NCI-H748 treated with DMSO at 0.1 percent for 48 hours (cell line): Measurements from ENCODE around the gene NELL1.

ENCODE experiments used
- DNase-seq: peaks from one replicate; lab custom pipeline; 2025; lab: John Stamatoyannopoulos, UW

NELL1 gene

DNA sequence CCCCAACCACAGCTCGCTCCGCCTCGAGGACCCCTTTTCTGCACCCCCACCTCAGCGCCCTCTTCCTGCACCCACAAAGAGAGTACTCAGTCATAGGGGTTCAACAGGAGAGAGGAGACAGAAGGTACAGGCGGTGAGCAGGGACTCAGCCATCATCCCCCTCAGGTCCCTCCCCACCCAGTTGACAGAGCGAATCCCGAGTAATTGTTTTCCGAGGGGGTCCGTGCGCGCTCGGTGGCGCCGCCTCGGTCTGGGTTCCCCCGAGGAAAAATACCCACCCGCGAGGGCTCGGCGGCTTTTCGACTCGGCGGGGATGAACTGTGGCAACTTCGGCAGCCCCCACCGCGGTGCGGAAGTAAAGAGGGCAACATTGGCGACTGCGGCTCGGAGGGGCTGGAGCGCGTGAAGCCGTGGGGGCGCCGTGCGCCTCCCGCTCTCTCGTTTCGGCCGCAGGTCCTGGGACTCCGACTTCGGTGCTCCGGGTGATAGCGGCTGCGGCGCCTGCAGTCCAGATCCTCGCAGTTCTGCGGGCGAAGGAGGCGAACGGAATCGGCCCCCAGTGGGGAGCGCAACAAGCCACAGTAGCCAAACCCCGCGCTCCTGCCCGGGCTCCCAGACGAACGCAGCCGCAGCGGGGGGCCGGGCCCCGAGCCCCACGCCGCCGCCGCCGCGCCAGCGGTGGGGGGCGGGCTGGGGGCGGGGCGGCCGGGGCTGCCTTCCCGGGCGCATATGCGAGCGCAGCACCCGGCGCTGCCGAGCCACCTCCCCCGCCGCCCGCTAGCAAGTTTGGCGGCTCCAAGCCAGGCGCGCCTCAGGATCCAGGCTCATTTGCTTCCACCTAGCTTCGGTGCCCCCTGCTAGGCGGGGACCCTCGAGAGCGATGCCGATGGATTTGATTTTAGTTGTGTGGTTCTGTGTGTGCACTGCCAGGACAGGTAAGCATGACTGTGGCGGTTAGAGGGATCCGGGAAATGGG, at the start of gene NELL1:
Gene NELL1 (plus strand): TSS at position 743 of the 976 bp plus-strand sequence.
- peak; percentile 32 for DNase-seq

DNA sequence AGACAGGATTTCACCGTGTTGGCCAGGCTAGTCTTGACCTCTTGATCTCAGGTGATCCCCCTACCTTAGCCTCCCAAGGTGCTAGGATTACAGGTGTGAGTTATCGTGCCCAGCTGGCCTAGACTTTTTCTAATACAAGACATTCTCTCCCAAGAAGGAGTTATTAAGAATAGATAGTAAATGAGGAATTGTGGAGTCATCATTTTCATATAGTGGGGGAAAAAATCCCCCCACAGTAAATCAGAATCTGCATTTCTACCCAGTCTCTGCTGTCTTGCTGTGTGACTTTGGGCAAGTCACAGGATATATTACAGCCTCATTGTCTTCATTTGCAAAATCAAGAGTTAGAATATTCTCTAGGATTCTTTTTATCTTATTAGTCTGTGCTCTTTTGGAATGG, 48.4 kb upstream of the NELL1 start:
- no peak for DNase-seq

DNA sequence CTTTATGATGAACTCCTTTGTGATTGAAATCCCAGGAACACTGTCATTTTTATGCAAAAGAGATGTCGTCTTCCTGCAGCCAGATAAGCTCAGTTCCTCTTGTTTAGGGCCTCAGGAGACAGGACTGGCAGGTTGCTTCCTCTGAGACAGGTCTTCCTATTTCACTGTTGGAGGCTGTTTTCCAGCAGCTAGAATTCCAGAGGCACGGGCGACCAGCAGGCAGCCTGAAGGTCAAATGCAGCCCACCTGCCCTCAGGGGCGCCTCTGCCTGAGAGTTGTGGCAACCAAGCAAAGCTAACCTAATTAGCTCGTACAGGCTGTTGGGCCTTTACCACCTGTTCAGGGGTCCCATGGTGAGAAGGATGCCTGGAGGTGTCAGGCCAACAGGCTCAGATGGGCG, 47.7 kb upstream of the NELL1 start:
- DNase-seq = no peak

DNA sequence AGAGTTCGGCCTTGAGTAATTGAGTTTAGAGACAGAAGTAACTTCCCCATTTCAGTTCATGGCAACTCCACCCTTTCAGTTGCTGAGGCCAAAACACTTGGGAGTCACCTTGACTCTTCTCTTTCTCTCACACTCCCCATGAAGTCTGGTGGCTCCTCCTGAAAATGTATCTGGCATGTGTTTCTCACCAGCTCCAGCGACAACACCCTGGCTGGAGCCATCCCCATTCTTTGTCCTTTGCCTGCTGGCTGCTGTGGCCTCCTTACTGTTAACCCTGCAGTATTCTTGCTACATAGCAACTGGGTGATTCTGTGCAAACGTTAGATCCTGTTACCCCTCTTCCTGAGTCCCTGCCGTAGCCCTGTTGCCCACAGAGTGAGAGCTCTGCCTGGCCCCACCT, 46.1 kb upstream of the NELL1 start:
- DNase-seq = no peak

DNA sequence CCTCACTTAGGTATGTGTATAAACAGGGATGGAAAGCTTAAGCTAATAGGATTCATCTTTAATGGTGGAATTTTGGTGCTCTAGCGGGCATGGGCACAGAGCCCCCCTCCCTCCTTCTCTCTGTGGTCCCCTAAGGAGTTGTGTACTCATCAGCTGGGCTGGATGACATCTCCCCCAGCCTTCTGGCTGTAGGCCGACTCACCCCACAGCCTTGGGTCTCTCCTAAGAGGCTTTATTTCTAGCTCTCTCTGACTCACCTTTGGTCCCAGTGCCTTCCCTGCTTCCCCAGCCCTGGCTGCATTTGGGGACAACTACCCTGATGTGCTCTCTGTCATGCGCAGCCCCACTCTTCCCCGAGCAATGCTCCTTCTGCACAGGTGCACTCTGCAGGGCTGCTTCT, 43.1 kb upstream of the NELL1 start:
- DNase-seq = peak; percentile 84

DNA sequence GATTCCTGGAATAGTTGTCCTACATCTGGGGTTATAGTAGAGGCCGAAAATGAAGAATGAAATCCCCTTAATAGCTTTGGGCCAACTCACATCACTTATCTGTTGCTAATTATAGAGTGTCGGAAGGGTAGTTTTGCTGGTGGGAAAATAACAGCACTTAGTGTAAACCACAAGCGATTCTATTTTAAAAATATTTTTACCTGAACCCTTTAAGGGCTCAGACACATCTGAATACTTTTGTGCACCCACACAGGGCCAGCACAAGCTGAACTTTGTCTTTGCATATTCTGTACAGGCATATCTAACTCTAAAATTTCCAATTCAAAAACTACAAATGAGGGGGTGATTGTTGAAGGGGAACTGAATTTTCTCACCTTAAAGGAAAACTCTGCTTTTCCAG, 42.4 kb upstream of the NELL1 start:
- DNase-seq = no peak

DNA sequence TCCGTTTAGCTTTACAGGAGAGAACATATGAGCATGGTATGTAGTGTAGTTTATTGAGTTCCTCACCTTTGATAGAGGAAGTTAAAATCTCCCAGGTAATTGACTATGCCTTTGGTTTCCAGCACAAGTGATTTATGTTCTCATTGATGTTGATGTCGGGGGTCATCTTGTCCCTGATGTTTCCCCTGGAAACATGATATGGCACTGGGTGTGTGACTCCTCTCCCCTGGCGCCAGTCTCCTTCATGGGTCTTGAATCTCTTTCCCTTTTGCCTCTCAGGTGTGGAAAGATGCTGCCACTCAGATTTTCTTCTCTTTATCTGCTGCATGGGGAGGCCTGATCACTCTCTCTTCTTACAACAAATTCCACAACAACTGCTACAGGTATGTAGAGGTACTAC, 41.7 kb upstream of the NELL1 start:
- DNase-seq = peak; percentile 13

DNA sequence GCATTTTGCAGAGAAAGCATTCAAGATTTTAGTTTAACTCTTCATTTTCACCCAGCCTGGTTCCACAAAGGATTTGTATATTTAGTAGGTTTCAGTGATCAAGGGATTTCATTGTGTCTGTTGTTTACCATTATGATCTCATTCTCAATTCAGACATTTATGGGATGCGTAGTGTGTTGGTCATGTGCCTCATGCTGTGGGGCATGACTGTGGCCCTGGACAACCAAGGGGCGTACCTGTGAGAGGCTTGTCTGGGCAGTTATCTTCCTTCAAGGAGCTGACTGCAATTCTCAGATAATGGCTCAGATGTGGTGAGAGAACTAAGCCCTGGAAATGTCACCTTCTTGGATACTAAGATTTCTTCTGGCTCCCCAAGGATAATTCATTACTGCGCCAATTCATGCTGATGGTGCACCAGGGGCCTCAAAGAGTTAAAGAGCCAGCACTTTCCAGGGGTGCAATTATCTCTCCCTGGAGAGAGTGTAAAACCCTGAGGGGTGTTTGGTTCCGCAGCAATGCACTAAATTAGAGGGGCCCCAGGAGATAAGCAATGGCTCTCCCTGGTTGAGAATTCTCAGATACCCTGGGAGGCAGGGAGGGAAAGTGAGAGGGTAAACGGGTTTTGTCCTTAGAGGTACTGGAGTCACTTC, 37.7 kb upstream of the NELL1 start:
- DNase-seq = peak; percentile 85

DNA sequence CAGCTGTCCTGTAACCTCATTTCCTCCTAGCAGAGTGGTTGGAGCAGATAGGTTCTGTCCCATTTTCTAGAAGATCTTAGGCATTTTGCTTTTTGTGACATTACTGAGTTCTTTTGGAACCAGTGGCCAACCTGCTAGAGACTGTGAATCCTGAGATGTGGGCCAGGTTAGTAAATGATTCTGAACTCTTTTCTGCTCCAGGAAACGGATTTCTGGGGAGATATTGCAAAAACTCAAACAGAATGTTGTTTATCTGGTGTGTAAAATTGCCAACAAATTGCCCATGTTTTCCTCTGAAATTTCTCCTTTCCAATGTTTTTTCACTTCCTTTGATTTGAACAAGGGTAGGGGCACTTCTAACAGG, 37.2 kb upstream of the NELL1 start:
- DNase-seq = no peak

DNA sequence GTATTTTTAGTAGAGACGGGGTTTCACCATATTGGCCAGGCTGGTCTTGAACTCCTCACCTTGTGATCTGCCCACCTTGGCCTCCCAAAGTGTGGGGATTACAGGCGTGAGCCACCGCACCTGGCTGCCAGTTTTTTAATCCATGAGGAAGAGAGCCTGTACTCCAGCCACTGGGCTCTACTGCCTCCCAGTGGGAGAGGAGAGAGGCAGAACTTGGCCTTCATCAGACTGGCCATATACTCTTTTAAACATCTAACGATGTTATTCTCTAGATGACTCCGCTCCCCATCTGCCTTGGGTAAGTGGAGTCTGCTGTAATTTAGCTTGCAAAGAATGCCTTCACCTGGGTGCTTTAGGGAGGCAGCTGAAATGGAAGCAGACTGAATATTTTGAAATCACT, 35.3 kb upstream of the NELL1 start:
- DNase-seq = no peak

DNA sequence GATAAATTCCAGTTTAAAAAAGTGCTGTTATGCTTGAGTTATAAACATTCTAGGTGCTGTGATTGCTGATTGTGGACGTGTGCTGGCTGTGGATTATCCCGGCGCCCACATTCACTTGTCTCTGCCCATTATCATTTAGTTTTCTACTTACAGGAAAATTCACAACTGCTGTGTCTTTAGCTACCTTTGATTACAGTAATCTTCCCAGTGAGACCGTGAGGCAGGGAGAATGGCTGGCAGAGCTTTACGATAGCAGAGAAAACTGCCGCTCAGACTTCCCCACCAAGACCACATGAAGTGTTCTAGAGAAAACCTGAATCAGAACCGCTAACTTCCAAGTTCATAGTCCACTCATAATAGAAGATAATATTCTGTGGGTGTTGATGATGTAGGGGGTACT, 34.6 kb upstream of the NELL1 start:
- DNase-seq = no peak

DNA sequence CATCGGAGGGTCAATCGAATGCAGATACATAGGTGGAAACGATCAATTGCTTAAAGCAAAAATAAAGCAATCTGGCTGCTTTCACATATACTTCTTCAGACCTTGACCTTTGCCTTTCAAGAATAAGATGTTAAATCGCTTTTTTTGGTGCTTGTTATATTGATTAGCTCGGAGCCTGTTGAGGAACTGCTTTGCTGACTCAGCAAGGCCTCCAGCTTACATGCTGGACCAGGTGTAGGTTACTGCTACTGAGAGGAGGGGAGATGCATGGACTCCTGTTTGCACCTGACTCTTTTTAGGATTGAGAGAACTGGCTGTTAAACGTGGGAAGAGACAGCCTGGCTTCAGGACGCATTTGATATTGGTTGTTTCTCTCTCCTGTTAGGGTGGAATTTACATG, 31.3 kb upstream of the NELL1 start:
- no peak for DNase-seq

DNA sequence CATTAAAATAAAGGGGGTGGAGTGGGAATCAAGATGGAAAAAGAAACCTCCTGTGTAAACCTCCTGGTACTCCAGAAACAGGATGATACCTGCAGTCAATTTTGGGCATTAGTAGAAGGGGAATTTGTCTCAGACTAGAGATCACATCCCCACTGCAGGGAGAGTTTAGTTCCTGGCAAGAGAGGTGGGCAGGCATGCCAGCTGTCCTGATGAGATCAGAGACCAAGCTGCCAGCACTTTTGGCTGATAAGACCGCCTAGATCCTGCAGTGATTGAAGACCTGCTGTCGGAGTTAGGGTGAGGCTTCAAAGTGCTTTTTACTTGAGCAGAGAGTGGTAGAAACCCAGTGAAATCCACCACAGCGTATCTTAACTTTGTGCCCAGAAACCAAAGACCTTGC, 29.7 kb upstream of the NELL1 start:
- DNase-seq = no peak

DNA sequence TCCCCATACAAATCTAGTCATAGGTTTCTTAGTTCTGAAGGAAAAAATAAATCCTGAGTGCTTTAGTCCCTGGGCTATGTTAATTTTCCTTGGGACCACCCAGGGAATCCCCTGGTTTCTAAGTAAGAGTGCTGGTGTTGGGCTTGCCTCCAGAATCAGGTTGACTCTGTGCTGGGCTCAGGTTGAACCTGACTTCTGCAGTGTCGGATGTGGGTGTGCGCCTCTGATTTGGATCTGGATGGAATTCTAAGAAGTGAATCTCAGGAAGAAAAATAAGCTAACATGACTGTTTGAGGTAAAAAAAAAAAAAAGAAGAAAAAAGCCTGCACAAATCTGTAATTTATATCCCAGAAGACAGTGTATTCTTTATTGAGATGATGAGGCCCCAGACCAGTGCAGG, 29.0 kb upstream of the NELL1 start:
- no peak for DNase-seq

DNA sequence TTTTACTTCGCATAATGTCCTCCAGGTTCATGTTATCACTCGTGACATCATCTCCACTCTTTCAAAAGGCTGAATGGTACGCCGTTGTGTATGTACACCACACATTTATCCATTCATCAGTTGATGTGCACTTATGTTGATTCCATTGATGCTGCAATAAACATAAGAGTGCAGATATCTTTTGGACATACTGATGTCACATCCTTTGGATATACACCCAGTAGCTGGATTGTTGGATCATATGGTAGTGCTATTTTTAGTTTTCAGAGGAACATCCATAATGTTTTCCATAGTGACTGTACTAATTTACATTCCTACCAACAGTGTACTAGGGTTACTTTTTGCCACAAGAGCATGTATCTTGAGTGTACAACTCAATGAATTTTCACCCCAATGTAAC, 25.0 kb upstream of the NELL1 start:
- no peak for DNase-seq

DNA sequence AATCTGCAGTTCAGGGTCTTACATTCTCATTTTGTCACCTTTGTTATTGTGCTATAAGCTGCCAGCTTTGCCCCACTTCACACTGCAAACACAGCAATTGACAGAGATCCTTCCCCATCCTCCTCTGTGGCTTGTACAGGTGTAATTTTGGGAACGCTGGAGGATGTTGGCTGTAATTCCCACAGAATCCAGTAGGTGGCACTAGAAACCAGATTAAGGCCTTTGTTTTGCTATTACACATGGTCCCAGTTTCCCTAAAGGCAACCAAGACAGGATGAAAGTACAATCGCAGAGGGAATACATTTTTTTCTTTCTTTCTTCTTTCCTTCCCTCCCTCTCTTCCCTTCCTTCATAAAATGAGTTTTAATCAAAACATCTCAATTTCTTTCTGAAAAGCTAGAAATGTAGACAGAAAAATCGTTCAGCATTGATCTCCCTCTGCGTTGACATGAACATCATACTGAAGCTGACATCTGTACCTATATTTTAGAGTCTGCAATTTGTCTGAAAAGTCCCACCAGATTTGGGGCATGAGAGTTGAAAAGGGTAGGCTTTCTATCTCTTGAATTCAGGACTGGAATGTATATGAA, 21.3 kb upstream of the NELL1 start:
- peak; percentile 67 for DNase-seq

DNA sequence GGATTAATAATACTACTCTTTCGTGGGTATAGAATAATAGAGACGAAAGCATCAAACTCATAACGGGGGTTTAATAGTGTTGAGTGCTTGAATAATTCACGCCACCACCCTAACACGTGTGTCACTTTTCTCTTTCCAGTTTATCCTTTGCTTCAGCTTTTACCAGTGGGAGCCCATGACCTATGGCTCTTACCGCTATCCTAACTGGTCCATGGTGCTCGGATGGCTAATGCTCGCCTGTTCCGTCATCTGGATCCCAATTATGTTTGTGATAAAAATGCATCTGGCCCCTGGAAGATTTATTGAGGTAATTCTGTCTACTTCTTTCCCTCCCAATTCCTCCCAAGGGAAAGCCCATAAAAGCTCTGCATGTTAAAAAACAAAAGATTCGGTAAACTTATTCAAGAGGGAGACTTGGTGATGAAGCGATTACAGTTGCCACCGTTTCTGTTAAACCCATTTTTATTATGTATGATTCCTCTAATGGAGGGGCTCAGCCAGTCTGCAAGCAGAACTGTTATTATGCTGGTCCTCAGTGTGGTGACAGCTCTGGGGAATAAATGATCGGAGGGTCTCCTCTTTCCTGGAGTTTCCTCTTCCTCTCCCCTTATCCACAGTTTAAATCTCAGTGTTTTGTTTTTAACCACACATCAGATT, 17.1 kb upstream of the NELL1 start:
- DNase-seq = no peak

DNA sequence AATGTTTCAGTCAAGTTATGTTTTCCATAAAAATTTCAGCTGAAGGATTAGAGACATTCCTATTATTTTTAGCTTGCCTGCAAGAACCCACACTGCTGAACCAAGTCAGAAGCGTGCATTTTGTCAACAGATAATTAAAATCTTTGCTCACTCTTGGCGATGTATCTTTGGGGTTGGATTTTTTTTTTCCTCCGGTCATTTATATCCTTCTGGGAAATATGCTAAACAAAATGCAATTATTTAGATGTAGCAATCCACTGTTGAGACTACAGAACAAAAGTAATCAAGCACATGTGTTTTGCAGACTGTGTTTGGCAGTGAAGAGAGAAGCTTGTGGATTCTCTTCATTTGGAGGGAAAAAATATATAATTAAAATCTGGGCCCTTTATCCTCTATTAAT, 15.3 kb upstream of the NELL1 start:
- DNase-seq = no peak

DNA sequence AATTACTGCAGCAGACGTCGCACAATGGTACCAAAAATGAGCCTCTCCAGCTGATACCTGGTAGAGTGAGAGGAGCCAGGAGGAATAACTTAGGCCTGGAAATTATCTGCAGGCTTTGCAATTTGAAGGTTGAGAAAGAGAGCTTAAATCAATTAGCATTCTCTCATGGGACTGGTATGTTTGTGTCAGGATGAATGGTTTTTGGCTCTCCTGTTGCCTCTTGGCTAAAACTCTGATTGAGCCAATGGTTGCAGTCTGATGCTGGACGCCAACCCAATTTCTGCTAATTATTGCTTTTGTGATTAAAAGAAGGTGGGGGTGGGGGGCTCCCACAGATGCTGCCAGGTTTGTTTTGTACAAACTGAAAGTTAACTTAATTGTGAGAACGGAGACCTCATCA, 12.5 kb upstream of the NELL1 start:
- DNase-seq = no peak

DNA sequence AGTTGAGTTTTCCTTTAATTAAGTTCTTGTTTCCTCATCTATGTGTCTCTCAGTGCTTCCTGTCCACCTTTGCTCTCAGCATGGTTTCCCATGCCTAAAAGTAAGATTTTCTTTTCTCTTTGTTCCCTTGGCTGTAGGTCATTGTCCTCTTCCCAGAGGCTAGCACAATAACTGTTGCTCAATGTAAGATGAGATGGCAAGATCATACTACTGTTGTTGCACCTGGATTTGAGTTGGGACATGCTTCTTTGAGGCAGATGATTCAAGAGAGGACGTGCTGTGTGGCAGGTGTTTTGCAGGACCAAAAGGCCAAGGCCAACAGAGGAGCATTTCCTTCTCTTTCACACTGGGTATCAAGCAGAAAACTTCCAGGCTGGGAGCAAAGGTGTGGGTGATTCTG, 11.3 kb upstream of the NELL1 start:
- peak; percentile 87 for DNase-seq

DNA sequence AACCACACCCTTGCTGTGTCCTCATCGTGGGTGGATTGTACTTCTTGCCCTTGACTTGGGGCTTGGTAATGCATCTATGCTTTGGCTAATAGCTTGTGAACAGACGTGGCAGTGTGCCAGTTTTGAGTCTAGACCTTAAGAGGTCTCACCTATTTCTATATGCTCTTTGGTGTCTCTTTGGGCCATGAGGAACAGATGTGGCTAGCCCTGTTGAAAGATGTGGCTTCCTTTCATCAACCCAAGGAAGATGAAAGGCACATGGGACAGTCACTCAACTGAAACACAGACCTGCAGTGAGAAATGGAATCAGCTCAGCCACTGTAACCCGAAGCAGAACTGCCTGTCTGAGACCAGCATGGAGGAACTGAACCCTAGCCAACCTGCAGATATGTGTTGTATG, 7.9 kb upstream of the NELL1 start:
- DNase-seq = no peak

DNA sequence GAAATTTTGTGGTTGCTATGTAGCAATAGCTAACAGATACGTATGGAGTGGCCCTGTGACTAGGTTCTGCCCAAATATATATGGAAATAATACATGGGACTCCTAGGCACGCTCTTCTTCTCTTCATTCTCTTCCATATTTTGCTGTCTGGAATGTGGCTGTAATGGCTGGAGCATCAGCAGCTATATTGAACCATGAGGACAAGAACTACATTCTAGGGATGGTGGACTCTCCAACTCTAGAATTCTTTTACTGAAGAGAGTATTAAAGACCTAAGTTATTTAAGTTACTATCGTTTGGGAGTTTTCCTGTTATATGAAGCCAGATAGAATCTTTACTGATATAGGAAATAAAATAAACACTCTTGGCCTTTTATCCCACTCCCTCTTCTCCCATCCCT, 7.5 kb upstream of the NELL1 start:
- no peak for DNase-seq
